Measurements from ENCODE around the gene INAVA.
"Not testable (repeated sequence)": the region's sequence is repeated elsewhere in the genome, so short reads cannot be mapped to it uniquely, and the experiment has no call there.

Gene INAVA

GRCh38 chr1:200962631-200963030 is 67.9 kb downstream of the INAVA start:
- H3K27ac ChIP-seq: no peak overlapping the region
- no peak for TF ChIP-seq CTCF (IDR thresholded peaks at IDR 0.05; ENCODE audit: low read depth, low read length, missing control alignments)
- no peaks in the 10 kb centered on the region for H3K27me3 ChIP-seq (replicated peaks)
- in situ Hi-C loops (cut with HindIII; ENCODE audit: low pct_ligation_motif_present, low sequenced_read_pairs): no loop called here
- H3K4me3 ChIP-seq (ENCODE audit: low read depth, low read length): no peak overlapping the region
- H3K36me3 ChIP-seq (replicated peaks): no peaks in the 10 kb centered on the region
- no peak for DNase-seq

DNA sequence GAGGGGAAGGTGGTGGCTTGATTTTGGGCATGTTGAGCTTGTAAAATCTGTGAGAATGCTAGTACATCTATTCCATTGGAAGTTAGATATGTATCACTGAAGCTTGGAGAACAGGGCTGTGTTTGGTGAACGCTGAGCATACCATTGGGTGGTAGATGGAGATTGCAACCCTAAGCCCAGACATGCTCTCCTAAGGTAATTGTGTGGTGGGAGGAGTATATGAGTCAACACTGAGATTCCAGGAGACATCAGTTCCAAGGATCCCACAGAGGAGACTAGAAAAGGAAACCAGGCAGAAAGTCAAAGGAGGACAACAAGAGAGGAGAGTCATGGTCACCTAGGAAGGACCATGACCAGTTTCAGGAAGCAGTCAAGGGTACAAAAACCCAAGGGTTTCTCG is 68.4 kb downstream of the INAVA start:
- H3K27ac ChIP-seq: no peak overlapping the region
- H3K27me3 ChIP-seq (replicated peaks): no peaks in the 10 kb centered on the region
- TF ChIP-seq CTCF (IDR thresholded peaks at IDR 0.05; ENCODE audit: low read depth, low read length, missing control alignments): no peak
- in situ Hi-C loops (cut with HindIII; ENCODE audit: low pct_ligation_motif_present, low sequenced_read_pairs): no loop called here
- no peaks in the 10 kb centered on the region for H3K36me3 ChIP-seq (replicated peaks)
- DNase-seq: no peak
- H3K4me3 ChIP-seq (ENCODE audit: low read depth, low read length): no peak overlapping the region

DNA sequence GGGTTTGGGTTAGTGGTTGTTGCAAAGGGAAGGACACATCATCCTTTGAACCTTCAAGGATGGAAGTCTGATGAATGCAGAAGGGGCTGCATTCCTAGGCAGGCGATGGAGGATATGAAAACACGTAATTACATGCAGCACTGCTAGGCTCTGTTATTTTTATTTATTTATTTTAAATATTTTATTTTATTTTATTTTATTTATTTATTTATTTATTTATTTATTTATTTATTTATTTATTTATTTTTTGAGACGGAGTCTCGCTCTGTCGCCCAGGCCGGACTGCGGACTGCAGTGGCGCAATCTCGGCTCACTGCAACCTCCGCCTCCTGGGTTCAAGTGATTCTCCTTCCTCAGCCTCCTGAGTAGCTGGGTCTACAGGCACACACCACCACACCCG is 69.2 kb downstream of the INAVA start:
- H3K27ac ChIP-seq; in situ Hi-C loops (cut with HindIII; ENCODE audit: low pct_ligation_motif_present, low sequenced_read_pairs); DNase-seq; H3K36me3 ChIP-seq (replicated peaks); H3K4me3 ChIP-seq (ENCODE audit: low read depth, low read length); H3K27me3 ChIP-seq (replicated peaks): not testable (repeated sequence)
